Stimulated activated CD4-positive, alpha-beta T cell treated with anti-CD3 and anti-CD28 coated beads, Interleukin-15, amount 100 ng/mL, for 48 hours (primary cell): Measurements from ENCODE around the gene VPS13D.

ENCODE experiments used
- DNase-seq, 2 donors: peaks; one replicate each; pipeline ENCODE4 v3.0.0-alpha.2; 2020; ENCODE audit warnings: low read depth in 2 of 2

Gene VPS13D

DNA sequence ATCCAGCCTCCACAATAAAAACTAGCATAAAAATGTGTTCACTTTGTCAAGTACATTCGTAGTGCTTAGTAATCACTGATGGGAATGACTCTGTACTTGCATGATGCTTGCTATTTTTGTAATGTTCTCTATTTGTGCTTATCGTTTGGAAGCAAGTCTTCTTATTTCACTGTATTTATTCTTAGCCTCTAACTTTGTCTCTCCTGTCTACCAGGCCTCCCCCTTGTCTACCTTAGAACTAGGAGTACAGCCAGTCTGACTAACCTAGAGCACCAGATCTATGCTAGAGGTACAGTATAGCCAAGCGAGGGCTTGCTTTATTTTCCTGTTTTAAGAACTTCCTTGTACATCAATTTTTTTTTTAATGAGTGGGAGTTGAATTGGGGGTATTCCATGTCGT, 108.2 kb downstream of the VPS13D start:
- DNase-seq, result no peak

DNA sequence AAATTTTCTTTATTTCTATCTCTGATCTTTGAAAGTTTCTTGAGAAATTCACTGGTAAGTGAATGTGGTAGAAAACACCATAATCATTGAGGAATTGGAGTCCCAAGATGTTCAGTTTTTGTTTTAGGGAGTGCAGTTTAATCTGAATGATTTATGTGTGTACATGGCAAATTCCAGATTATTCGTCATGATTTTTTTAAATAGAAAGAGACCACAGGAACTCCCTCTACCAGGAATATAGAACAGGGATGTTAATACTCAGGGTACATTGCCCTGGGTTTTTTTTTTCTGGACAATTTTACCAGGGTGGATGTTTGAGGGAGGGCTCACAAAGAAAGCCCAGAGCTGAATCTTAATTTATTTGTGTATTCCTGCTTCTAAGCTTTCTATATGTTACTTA, 109.0 kb downstream of the VPS13D start:
- DNase-seq, result no peak

DNA sequence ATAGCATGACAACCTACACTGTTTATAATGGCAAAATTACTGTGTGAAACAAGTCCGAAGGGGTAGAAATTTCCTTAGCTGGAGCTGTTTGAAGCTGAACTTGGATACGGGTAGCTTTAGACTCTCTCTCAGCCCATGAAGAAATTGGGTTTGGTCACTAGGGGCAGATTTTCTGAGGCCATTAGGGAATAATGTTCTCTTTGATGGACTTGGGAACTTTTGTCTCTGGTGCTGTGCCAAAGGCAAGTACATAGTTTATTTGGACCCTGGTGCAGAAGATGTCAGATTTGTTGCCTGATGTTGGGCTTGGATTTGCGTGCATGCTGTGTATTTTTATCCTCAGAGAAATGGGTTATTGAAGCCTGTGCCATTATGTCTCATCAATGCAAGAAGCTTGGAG, 109.6 kb downstream of the VPS13D start:
- no peak for DNase-seq

- no peak for DNase-seq
Measured at GRCh38 chr1:12339811-12340543, 110.1 kb downstream of the VPS13D start.

DNA sequence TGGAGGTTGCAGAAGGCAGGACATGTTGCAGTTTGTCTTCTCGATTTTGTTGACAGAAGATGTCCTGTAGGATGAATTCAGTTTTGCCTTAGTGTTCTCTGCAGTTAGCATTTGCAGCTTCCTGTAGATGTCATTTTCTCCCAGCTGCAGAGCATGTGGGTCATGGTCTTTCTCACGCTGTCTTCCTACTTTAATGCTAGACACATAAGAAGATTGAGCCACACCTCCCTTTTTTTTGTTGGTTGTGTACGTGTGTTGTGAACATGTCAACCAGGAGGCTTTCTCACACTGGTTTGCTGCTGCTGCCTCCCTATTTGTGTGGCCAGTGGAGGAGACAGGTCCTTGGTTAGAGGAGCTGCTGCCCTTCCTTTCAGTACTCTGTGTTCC, 110.7 kb downstream of the VPS13D start:
- no peak for DNase-seq

- no peak for DNase-seq
Measured at GRCh38 chr1:12341667-12342066, 111.8 kb downstream of the VPS13D start.

DNA sequence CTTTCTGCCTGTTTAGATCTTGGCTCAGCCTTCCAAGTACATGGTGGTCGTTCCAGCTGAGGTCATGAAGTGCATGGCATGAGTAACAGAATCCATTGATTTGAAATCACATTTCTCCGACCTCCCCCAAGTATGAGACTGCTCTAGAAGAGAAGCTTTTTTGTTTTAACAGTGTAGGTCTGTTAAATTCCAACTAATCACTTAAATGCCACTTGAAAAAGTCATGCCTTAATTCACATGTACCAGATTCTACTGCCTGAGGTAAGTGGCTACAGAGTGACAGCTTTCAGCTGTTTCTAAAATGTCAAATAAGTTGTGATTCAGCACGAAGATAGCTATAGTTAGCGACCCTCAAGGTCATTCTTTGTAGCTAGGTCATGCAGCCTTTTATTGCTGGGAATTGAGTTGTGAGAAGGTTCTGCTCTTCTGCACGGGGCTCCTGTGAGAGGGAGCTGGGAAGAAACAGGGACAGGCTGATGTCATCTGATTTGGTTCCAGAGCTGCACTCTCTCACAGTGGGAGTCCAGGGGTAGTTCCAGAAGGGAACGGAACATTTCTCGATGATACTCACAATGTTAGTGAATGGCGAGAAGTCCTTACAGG, 112.7 kb downstream of the VPS13D start:
- DNase-seq, result no peak

GRCh38 chr1:12343823-12344487, 114.1 kb downstream of the VPS13D start:
- no peak for DNase-seq

GRCh38 chr1:12344596-12345349, 114.9 kb downstream of the VPS13D start:
- DNase-seq, result no peak

GRCh38 chr1:12345350-12346217, 115.8 kb downstream of the VPS13D start:
- no peak for DNase-seq

DNA sequence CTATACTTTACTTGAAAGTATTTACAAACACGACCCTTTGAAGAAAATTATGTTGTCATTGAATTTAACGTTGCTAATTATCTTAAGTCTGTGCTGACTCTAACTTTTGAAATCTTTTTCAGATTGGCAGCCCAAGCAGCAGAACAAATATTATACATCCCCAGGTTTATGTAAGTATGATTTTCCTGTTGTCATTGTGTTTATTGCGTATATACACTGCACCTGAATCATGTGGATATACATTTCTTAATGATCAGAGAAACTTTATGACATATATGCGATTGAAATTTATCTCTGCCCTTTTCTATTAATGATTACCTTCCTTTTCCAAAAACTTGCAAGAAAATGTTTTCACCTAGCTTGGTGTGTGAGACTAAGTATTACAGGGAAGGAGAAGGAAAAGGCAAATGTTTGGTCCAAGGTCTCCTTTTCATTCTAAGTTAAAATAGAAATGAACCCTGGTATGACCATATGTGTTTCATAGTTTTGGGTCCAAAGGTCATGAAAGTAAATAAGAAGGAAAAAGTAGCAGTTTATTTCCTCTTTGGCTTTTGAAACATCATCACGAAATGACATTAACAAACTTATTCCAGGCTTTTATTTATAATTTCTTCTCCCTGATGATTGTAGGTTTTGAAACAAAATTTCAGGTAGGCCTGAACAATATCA, 116.8 kb downstream of the VPS13D start:
- no peak for DNase-seq

DNA sequence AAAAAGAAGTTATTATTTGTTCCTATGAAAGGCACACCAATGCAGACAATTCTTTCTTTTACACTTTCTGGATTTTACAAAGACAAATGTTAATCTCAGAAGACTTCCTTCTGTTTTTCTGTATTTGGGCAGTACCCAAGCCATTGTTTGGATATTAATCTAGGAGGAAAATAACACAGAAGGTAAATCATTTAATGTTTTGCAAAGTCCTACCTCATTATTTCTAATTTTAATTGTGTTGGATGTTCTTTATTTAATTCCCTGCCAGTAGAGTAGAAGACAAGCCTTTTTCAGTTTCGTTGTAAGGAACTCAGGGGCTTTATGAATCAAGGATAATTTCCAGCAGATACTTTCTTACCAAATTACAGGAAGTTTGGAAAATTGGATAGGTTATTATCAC, 118.3 kb downstream of the VPS13D start:
- DNase-seq, result no peak

- DNase-seq, result no peak
Measured at GRCh38 chr1:12353981-12354380, 124.2 kb downstream of the VPS13D start.

- DNase-seq, result no peak
Measured at GRCh38 chr1:12356004-12356890, 126.4 kb downstream of the VPS13D start.

DNA sequence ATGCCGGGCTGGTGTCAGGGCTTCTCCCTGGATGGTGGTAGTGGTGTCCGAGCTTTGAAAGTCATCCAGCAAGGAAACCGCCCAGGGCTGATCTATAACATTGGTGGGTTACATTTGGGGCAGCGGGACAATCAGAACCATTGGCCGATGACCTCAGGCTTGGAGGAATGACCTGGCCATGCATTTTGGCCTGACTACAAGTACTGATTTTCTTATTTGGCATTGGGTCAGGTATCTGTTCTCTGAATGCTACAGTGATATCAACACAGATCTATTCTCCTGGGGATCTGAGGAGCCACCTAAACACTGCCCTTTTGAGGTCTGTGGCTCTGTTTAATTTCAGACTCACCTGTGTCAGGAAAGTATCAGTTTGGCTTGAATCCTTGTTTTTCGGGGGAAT, 128.7 kb downstream of the VPS13D start:
- no peak for DNase-seq

DNA sequence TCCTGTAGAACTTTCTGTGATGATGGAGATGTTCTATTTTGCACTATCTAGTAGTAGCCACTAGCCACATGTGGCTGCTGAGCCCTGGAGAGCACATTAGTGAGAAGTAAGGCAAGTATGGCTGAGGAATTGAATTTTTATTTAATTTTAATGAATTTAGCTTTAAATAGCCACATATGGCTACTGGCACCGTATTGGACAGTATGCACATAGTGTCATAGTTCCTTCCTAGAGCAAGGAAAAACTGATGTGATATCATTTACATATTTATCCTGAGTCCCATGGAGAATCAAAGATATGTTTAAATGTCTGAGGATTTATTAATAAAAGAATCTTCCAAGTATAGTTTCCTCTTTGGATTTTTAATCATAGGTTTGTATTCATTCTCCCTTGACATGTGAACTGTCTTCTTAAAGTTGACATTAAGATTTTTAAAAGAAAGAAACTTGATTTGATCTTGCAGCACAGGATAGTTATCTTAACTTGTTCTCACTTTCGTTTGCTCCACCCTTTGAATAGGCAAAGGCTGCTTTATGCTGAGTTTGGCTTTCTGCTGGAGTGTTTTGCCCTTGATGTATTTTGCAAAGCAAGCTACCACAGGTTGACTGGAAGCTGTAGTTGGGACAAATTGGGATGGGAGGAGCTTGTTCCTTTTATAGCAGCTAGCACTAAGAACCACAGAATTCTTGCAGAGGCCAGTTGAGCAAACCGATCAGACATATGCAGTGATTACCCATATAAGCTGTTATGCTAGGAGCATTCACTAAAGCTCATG, 129.7 kb downstream of the VPS13D start:
- no peak for DNase-seq

GRCh38 chr1:12368646-12369045, 138.8 kb downstream of the VPS13D start:
- DNase-seq, result no peak

DNA sequence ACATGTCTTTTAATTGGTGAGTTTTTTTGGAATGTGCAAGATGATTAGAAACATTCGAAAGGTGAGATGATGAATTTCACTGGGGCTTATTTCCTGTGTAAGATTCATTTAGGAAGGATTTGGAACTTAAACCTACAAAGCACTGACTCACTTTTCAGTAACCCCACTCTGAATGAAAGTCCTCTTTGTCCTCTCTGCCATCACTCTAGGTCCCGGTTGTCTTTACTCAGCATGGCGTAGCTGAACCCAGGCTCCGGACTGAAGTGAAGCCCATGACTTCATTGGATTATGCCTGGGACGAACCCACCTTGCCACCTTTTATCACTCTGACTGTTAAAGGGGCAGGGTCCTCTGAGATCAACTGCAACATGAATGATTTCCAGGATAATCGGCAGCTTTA, 139.4 kb downstream of the VPS13D start:
- no peak for DNase-seq

DNA sequence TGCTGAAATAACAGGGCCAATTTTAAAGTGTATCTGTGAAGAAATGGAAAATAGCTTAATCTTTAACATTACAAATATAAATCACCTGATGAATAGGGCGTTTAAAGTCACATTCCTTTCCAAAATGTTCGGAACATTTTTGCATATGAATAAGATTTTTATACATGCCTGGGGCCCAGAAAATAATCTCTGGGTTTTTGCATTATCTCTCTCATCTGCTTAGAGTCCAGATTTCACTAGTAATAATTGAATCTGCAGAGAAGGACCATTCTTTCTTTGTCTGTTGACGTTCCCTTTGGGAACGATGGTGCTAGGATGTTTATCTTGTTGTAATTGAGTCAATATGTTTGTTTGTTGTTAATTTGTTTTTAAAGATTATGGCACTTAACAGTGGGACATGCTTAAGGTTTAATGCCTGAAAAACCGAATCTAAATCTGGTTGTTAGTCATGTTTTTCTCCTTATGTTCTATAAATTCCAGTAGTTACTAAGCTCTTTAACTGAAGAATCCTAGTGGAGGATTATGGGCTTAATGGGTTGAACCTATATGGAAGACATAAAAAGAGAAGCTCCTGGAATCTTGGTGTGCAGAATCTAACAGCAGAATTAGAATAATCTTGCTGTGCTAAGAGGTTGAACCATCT, 140.6 kb downstream of the VPS13D start:
- no peak for DNase-seq
